ENCODE data around the gene SEC14L1.

- TF ChIP-seq POLR2A (IDR thresholded peaks at IDR 0.05; ENCODE audit: low read length) (no peak), GATA1 (IDR thresholded peaks at IDR 0.05; ENCODE audit: low read depth, low read length) (no peak)
These were observed 62.7 kb downstream of the SEC14L1 start for GRCh38 chr17:77203436-77203835.

Data from erythroblast (primary cell).